Measurements from ENCODE around the gene ERICH3.

ERICH3 gene, protein sequence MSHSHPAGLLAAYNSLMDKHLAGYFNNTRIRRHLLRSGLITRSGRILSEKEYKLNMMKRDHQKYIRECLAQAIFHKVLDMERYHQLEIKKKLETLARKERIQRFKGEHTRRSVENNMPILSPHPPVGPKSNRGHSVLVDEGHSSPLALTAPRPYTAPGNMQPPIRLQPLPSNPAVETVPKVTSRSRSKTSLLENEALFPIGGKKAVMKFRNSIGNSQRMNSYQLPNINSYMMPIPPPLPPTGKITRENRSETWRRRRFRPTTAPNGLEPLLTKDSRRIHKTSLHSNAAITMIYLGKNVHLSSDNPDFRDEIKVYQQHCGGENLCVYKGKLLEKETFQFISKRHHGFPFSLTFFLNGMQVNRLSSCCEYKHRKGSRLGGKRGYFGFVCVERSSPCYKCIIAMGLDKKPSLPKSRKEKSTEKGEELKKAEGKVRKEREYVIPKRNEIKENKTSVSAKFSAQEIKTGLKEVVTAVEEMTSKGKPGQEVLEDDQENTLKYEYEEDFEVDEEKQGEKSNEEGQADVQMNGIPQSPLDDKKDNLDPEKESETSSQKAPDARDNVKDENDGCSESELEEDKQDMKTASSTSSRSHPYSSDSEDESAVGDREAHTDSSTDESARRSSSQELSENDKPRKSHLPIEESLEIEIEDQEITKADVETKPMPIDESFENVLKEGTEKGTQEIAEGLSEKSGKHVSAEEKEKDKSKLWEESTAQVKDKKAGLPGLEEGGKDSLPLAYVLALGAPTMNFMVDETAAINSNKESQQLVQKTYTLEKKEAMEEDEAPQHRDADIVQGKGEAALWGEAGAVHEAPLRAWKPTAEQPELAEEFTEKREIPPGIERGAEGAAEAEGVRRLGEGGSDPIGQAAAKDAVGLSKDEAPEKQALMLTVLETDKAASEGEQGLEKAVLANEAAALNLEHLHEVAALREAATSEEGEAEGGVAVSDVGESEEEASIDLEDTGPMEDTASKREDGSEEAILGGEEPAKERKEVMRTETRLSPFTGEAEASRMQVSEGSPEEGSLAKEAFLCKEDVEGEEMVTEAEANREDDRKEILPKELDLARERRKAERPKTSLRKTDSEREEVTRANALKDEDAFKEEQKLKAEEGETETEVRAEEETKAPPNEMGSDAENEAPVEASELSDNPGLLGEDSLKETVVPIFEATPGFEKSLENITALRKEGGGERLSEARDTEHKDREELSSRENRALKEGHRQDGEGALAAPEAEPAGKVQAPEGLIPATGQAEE (N-terminal part only)

DNA sequence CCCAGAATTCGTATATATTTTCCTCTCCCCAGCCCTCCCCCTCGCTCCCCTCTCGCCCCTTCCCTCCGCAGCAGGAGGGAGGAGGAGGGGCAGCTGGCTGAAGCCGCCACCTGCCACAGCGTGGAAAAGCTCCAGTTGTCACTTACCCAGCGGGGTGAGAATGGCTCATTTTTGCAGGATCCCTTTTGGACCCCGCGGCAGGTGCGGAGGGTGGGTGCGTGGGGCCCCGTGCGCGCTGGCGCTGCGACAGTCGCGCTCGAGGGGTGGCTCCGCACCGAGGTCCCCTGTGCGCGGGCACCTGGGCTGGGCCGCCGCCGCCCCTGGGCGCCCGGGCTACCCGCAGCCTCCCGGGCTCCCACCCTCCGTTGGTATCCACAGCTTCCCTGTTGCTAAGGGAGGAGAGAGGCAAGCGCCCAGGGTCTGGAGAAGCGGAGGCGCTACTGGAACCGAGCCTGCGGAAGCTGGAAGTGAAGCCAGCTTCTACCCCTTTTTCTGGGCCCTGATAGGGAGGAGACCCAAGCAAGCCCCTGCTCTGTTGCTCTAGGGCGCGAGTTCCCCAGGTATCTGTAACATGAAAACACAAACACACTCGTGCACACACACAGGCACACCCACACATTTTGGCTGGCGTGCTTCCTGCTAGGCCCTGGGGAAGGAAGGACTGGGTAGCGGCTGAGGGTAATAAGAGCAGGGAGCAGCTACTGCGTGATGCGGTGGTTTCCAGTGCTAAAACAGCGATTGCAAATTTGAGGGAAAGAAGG, at the start of gene ERICH3:
Gene ERICH3, minus strand, starts transcription at position 442 of the 761 bp plus-strand sequence. Its CDS starts 273 bp downstream, at position 169.
- DNase-seq = peak; percentile 72

DNA sequence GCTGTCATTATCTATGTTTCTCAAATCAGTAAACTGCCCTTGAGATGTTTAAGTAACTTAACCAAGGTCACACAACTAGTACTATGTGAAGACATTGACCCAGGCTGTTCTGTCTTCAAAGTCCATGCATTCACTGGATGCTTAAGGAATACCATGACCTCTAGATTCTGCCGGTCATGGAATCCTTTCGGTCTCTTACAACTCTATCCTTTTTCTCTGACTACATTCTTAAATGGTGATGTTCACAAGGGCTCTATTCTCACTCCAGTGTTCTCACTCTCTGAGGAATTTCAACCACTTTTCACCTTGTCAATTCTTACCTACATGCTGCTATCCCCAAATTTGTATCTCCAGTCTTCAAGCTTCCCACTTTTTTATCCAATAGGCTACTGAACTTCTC, 44.0 kb upstream of the ERICH3 start:
- DNase-seq = no peak

DNA sequence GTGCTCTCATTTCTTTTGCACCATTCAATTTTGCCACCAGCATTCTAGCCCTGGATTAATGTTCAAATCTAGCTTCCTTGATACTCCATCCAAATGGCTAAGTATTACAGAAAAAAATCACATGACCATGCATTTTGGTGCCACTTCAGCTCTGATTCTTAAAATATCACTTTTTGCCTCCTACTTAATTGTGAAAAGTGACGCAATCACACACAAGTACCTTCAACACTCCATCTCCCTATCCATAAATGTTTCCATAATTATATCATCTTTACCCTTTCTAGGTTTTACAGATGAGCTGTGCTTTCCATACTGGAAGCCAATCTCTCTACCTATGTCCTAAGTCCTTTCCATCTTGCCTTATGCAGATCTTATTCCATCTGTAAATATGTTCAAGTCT, 43.2 kb upstream of the ERICH3 start:
- DNase-seq = no peak

DNA sequence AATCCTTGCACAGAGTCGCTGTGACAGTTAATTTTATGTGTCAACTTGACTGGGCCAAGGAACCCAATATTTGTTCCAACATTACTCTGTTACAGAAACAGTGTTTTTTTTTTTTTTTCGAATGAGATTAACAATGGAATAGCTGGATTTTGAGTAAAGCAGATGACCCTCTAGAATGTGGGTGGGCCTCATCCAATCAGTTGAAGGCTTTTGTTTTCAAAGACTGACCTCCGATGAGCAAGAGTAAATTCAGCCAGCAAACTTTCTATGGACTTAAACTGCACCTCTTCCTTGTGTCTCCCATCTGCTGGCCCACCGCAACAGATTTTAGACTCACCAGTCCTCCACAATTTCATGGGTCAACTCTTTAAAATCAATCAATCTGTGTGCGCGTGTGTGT, 42.2 kb upstream of the ERICH3 start:
- no peak for DNase-seq

DNA sequence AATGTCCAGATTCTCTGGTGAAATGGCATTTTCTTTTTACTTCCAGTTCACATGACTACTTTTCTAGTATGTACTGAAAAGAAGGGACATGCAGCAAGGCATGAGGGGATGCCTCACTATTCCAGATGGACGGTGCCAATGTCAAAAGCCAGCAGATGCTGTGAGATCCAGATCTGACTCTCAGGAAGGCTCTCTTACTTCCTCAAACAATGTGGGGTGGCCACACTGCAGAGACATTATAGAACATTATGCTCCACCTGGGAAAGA, 41.6 kb upstream of the ERICH3 start:
- DNase-seq = no peak

DNA sequence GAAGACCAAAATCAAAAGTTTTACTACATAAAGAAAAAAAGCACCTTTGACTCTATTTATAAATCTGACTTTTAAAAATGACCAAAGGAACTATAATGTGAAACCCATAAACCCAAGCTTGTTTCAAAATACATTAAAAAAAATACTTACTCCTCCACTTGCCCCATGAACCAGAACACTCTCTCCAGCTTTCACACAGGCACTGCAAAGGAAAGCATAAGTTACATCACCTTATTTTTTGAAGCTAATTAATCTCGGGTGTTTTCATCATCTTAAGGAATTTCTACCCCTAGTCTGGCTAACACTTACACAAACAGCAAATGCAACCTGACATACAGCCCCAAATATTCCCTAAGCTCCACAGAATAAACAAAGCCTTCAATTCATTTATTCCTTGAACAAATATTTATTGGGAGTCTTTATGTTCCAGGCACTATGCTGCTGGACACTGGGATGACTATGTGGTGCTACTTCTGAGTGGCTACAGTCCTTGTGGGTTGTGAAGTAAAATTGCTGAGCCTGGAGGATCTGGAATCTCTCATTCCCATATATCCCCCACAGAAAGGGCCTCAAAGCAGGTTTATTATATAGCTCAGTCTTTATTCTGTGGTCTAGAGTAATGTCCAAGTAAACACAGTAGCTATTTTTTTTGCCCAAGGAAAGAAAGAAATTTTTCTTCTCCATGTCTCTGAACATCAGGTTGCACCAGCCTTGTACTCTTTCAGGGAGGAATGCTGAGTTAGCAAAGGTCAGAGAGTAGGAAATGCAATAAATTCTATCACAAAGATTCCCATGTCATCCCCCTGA, 41.0 kb upstream of the ERICH3 start:
- no peak for DNase-seq

DNA sequence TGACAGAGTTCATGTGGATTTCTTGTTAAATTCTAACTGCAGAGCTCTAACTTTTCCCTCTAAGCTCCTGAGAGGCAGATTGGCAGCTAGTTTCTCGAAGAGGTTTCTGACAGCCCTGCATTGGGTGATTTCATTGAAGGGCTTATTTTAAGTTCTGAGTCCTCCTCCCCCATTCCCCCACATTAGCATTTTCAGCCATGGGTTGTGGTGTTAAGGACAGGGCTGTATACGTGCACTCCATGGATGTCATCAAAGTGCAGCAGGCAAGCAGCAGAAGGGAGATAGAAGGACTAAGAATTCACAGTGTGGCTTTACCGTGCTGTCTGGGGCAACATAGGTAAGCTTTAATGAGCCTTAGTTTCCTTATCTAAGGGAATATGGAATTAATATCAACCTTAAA, 40.3 kb upstream of the ERICH3 start:
- DNase-seq = no peak

DNA sequence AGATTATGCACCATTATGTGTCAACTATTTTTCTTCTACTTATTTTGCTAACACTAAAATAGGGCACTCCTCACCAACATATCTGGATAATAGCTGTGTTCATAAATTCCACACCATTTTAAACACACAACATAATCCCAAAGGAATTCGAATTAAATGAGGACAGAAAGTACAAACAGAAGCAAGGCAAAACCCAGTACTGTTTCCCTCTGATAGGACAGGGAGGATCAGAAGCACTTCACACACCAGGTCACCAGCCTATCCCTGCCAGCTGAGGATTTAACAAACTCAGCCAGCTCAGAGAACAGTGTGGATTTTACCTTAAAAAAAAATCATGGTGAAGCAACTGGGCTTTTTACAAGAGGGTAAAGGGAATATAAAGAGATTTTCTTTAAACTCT, 39.3 kb upstream of the ERICH3 start:
- DNase-seq = no peak

DNA sequence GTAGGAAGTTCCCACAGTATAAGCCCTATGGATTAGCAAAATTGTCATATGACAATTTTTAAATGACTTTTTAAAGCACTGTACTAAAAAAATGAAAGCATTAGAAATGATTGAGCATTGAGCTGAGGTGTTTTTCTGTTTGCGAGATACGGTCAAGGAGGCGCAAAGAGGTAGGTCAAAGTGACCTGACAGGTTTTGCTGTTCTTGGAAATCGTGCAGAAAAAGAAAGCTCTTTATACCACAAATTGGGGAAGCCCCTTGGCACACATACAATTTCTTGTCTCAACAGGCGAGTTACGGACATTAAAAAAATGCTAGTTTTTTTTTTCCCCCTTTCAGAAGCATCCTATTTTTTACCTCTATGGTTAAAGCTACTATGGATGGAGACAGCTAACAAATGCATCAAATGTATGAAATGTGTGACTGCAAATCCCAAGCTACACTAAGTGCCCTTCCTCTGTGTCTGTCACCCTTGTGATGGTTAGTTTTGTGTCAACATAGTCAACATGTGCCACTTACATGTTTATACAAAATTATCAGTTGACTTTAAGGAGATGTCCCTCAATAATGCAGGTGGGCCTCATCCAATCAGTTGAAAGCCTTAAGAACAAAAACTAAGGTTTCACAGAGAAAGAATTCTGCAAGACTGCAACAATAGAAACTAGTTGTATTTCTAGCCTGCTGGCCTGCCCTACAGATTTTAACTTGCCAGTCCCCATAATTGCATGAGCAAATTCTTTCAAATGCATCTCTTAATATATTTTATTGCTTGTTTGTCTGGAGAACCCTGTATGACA, 30.0 kb upstream of the ERICH3 start:
- no peak for DNase-seq

DNA sequence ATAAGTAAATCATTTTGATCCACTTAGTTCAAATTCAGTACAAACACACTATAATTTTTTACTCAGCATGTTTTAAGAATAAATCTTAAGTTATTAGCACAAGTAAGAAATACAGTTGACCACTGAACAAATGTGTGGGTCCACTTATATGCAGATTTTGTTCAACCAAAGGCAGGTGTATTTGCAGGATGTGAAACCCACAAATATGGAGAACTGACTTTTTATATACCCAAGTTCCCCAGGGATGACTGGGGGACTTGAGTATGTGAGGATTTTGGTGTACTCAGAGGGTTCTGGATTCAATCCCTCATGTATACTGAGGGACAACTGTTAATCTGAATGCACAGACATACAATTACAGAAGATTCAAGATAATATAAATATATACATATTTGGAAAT, 25.7 kb upstream of the ERICH3 start:
- DNase-seq = no peak

DNA sequence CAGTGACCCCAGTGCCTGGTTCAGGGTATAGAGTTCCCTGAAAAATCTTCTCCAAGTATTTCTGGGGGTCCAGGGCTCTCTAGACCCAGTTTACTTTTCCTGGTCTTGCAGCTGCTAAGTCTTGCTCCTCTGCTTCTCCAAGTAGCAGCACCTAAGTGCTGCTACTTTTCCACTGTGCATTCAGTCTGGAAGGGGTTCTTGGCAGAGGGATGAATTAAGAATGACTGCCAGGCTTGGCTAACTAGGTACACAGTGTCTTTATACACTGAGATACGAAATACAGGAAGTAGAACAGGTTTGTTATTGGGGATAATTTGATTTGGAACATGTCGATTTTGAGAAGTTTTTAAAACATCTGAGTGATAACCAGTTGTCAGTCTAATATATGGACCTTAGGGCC, 24.2 kb upstream of the ERICH3 start:
- DNase-seq = no peak

DNA sequence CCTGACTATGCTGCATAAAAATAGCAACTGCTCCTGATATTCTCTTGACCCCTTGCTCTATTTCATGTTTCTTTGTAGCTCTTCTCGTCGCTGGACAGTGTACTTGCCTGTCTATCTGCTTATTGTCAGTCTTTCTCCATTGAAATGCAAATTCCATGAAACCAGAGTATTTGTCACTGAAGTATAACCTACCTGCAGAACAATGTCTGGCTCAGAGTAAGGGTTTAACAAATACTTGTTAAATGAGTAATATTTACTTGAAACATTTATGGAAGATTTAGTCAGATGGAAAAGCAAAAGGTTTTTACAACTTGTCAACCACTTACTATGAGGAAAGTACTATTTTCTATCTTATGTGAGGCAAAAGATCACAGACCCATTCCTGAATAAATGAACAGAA, 19.9 kb upstream of the ERICH3 start:
- DNase-seq = no peak

DNA sequence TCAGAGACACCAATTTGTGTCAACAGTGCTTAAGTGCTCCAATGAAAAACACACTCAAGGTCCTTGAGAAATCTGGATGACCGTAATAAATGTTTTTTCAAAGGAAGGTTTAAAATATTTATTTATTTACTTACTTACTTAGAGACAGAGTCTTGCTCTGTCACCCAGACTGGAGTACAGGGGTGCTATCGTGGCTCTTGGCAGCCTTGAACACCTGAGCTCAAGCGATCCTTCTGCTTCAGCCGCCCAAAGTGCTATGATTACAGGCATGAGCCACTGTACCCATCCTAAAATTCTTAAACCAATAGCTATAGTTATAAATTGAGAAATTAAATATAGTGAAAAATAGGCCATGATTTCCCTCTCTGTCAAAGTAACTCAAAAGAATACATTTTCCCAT, 17.3 kb upstream of the ERICH3 start:
- DNase-seq = peak; percentile 75

DNA sequence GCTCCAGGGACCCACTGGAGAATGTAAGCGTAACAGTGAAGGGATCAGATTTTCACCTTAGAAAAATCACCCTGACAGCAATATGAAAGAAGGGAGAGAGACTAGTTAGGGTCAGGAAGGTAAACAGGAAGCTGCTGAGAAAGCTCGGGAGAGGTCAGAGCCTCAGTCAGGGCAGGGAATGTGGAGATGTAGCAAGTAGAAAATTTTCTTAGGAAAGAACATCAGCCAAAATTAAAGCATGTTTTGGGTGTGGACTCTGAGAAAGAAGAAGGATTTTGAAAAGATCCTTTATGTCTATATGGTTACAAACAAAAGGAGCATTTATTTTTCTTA, 16.7 kb upstream of the ERICH3 start:
- DNase-seq = peak; percentile 71

DNA sequence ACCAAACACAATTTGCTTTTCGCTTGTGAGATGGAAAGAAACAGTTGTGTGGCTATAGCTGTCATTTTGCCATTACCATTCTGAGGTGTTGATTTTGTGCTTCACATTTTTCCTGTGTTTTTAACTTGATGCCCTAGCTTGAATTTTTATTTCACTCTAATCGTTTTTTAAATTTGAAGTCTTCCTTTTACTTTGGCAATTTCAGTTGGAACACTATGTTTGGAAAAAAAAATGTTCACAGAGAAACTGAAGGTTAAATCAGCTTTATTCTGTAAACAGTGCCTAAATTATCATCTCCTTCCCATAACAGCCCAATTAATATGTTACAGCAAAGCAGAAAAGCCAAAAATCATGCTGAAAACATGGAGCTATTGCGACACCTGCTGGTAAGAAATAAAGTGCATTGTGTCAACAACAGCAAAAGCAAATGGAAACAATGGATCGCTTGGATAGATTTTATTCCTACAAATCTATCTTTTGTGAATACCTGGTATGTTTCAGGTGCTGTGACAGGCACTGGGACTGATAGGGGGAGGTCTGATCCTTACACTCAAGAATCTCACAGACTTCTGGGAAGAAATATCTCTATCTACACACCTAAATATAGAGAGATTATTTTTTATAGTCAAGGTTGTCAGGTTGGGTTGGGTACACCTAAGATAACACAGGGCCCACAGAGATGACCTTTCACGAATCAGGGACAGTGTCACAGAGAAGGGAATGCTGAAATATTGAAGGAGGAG, 16.2 kb upstream of the ERICH3 start:
- peak; percentile 94 for DNase-seq

DNA sequence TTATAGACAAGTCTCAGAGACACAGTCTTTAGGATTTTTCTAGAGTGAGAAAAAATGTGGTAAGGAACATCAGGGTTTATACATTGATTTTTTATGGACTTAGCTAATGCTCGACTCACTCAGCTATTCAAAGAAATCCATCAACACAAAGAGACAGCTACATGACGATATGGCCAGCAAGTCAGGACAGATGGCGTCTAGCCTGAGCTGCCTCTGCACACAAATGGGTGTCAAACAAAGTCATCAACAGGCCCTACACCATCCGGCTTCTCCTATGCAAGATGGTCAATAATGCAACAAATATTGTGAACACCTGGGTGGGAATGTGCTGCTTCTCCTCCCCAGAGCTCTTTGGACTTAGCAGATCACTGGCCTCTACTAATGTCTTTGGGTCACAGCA, 13.3 kb upstream of the ERICH3 start:
- no peak for DNase-seq

DNA sequence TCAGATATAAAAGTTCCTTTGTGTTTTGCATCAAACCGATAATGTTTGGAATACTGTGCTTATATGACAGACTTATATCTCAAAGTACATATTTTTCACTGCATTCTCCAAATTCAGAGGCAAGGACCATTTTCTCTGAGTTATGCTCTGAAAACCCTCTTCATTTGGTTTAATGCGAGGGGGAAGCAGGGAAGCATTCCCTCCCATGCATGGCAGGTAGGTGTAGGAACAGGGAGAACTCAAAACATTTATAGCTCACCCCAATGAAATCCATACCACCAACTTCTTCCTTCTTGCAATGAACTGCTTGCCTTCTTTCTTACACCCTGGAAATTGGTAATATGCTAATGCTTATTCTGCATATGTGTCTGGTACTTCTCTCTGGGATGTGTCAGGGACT, 10.7 kb upstream of the ERICH3 start:
- DNase-seq = no peak

DNA sequence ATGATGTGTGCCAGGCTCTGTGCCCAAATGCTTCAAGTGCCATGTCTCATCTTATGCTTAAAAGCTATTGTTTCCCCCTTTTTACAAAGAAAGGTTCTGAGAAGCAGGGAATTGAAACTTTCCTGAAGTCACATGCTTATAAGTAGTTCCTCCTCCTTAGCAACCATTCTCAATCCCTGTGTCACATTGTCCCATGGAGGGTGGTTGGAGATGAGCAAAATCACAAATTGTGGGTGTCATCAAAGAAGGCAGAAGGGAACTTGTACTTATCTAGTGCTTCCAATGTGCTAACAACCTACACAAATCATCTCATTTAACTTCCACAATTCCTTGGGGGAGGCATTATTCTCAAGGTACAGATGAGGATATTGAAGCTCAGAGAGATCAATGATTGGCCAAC, 10.1 kb upstream of the ERICH3 start:
- DNase-seq = no peak

DNA sequence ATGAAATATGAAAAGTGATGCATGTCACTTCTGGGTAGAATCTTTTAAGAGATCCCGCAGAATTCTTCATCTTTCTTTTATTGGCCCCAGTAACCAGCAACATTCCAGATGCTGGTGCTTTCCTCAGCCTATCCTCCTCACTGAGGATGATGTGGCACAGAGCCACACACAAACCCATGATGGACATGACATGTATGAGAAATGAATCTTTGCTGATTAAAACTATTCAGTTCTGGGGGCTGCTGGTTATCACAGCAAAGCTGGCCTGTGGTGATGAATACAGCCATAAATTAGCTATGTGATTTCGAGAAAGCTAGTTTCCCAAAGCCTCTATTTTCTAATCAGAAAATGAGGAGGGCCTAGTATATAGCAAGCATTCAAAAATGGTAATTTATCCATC, 8.3 kb upstream of the ERICH3 start:
- no peak for DNase-seq

DNA sequence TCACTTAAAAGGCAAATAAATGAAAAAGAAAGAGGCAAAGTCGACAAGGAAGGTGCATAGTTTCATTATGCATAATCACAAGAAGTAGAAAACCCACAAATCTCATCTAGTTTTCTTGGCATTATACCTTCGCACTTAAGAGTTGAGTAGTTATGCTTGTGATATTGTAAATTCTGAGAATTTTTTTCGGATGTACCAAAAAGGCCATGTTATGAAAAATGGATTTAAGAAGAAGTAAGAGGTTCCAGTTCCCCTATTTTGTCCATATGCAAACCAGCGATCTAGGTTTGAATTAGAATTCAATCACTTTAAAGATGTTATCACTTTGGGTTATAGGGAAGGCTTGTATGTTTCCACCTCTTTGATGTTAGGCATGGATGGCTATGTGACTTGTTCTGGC, 7.9 kb upstream of the ERICH3 start:
- no peak for DNase-seq

DNA sequence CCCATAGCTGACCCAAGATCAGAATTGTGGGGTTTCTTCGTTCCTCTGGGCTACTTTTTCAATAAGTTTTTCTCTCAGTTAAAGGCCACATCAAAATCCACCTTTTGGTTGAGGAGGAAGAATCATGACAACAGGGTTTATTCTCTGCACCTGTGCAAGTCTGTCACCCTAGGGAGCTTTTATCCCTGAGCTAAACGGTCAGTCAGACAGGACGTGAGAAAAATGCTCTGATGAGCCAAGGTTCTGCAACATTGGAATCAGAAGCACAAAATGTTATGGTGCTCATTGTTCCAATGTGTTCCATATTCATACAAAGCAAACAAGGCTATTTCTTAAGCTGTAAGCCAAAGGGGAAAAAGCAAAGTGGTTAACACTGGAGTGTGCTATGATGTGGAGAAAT, 7.4 kb upstream of the ERICH3 start:
- no peak for DNase-seq

All from NCI-H510A treated with DMSO at 0.1 percent for 48 hours (cell line).